ENCODE results near the gene OXSR1. TPM values are rescaled to one million over a fixed set of nuclear protein-coding genes. Genes with fewer than 3 reads are reported as not detected.
"Not testable (repeated sequence)": the region's sequence is repeated elsewhere in the genome, so short reads cannot be mapped to it uniquely, and the experiment has no call there.

The OXSR1 gene
- total RNA-seq, 1 experiment from 2014 or later: 42.4 TPM

DNA sequence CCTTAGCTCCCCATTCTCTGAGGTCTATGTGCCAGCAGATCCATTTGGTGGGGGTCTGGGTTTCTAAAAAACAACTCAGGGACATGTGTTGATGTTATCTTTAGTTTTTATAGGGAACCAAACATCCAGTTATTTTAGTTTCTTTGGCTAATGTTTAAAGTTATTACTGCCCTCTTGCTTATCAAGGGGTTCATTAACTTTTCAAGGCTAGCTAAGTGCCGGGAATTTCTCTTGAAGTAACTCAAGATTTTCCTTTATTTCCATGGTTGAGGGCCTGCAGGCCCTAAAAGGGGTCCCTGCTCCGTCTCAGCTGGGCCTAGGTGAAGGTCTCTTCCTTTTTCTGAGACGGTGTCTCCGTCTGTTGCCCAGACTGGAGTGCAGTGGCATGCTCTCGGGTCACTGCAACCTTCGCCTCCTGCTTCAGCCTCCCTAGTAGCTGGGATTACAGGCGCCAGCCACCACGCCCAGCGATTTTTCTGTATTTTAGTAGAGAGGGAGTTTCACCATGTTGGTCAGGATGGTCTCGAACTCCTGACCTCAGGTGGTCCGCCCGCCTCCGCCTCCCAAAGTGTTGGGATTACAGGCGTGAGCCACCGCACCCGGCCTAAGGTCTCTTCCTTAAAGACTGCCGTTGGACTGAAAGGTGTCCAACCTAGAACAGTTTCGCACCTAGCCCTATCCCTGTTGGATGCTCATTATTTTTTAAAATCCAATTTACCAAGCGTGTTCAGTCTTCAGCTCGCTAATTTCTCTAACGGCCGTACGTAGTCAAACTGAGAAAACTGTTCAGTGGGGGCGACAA is 1.3 kb upstream of the OXSR1 start:
- no peak for DNase-seq (ENCODE audit: extremely low read depth, low read depth)

DNA sequence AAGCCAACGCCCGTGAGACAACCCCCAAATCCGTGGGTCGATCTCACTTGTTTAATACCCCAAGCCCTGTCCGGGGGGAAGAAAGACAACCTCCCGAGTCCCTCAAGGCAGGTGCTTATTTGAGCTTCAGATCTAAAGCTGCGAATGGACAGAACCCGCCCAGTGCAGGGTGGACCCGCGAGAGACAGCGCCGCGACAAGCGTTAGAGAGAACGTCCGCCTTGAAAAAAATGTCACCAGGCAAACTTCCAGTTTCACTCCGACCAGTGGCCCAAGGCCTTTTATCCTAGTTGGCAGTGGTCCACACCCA is 740 bp upstream of the OXSR1 start:
- DNase-seq (ENCODE audit: extremely low read depth, low read depth): no peak

DNA sequence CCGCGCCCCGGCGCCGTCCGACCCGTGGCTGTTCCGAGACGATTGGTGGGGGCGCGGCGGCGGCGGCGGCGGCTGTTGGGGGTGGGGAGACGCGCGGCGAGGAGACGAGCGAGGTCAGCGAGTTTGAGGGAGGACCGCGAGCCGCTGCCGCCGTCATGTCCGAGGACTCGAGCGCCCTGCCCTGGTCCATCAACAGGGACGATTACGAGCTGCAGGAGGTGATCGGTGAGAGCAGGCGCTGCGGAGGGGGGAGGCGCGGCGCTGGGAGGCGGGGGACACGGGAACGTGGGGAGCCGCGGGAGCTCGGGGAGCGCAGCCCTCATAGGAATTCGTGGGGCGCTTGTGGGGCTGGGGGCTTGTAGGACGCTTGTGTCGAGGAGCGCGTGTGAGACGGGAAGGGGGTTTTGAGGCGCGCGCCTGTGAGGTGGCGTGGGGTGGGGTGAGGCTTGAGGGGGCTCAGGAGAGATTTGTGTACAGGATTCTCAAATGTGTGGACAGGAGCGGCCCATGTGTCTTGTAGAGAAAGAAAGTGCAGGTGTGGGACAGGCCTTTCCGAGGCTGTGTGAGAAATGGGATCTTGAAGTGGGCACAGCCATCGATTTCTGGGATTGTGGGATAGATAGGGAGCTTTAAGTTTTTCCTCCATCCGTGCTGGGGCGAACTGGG is 518 bp downstream of the OXSR1 start:
- DNase-seq (ENCODE audit: extremely low read depth, low read depth): peak; percentile 35

DNA sequence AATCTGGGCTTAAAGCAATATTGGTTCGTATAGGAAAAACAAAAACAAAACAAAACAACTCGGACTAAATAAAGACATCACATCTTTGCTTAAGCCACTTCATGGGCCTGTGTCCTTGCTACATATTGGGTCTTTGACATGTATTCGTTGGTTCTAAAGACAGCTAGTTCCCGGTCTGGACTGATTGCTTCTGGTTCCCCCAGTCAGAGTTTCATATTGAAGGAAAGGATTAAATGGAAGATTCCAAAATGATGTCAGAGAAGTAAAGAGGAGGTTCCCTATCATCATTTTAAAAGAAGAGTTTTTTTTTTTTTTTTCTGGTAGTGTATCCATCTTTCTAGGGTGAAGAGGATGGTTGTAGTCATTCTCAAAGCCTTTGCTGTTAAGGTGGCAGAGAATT is 2.3 kb downstream of the OXSR1 start:
- no peak for DNase-seq (ENCODE audit: extremely low read depth, low read depth)

DNA sequence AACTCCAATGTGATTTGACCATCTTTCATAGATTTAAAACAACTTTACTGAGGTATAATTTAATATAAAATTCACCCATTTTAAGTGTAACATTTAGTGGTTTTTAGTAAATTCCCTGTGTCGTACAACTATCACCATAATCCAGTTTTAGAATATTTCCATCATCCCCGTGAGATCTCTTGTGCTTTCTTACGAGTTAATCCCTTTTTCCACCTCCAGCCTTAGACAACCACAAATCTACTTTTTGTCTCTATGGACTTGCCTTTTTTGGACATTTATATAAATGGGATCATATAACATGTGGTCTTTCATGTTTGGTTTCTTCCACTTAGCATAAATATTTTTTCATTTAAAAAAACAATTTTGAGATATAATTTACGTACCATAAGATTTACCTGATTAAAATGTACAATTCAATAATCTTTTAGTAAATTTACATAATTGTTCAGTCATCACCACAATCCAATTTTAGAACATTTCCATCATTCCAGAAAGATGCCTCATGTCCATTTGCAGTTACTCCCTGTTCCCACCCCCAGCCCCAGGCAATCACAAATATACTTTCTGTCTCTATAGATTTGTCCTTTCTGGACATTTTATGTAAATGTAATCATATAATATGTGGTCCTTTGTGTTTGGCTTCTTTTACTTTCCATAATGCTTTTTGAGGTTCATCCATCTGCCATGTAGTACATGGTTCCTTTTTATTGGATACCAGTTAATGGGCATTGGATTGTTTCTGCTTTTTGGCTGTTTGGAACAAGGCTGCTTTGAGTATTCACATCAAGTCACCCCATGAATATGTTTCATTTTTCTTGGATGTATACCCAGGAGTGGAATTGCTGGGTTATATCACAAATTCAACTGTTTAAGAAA is 3.1 kb downstream of the OXSR1 start:
- DNase-seq (ENCODE audit: extremely low read depth, low read depth): no peak

DNA sequence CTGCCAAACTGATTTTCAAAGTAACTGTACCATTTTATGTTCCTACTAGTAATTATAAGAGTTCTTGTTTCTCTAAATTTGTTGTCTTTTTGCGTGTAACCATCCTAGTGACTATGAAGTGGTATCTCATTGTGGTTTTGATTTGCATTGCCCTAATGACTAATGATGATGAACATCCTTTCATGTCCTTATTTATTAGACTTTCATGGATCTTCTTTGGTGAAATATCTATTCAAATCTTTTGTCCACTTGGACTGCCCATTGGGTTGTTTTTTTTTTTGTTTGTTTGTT is 3.6 kb downstream of the OXSR1 start:
- DNase-seq (ENCODE audit: extremely low read depth, low read depth): no peak

DNA sequence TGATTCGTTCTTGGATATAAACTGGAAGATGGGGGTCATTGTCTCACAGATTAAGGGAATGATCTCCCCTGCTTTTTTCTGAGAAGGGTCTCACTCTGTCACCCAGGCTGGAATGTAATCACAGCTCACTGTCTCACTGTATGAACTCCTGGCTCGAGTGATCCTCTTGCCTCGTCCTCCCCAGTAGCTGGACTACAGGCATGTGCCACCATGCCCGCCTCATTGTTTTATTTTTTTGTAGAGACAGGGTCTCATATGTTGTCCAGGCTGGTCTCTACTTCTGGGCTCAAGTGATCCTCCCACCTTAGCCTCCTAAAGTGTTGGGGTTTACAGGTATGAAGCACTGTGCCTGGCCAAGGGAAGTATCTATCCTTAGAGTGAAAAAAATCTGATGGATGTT is 5.4 kb downstream of the OXSR1 start:
- no peak for DNase-seq (ENCODE audit: extremely low read depth, low read depth)

DNA sequence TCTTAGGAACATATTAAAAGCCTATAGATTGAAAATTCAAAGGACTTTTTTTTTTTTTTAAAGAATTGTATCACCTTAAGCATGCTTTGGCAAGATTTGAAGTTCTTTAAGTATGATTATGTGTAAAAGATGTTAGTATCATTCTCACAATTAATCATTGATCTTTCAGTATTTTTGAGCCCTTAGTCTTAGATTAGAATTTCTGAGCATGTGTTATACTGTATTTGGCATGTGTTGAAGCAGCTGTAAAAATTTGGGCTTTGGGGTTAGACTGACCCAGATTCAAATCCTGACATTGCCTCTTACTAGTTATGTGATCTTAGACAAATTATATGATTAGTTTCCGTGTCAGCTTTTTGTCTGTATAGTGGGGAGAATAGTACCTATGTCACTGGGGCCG is 6.3 kb downstream of the OXSR1 start:
- DNase-seq (ENCODE audit: extremely low read depth, low read depth): no peak

DNA sequence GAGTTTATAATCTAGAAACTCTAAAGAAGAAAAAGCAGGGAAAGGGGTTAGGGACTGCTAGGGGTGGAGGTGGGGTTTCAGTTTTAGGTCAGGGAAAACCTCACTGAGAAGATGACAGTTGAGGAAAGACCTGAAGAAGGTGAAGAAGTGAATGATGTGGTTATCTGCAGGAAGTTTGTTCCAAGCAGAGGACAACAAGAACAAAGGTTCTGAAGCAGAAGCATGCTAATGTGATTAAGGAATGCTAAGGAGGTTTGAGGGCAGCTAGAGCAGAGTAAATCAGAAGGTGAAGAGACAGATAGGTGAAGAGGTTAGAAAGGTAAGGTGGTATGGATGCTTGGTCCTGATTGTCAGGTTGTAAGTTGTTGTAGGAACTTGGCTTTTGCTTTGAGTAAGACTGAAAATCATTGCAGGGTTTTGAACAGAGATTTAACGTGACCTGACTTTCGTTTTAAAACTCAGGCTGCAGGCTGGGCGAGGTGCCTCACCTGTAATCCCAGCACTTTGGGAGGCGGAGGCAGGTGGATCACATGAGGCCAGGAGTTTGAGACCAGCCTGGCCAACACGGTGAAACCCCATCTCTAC is 8.6 kb downstream of the OXSR1 start:
- DNase-seq (ENCODE audit: extremely low read depth, low read depth): no peak

DNA sequence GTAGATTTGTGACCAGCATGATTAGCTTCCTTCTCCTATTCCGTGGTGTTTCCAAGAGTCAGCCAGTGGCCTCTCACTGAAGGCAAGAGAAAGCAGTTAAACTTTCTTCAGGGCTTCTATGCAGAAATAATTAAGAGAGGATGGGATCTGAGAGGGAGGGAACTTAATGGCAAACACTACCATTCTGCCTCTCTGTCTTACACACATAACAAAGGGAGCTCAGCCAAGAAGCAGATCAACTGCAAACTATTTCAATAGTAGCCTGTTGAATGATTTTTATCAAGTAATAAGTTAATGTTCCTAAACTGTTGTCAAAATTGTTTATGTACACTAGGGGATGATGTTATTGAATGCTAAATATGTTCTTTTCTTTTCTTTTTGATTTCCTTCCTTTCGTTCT is 11.8 kb downstream of the OXSR1 start:
- DNase-seq (ENCODE audit: extremely low read depth, low read depth): no peak

DNA sequence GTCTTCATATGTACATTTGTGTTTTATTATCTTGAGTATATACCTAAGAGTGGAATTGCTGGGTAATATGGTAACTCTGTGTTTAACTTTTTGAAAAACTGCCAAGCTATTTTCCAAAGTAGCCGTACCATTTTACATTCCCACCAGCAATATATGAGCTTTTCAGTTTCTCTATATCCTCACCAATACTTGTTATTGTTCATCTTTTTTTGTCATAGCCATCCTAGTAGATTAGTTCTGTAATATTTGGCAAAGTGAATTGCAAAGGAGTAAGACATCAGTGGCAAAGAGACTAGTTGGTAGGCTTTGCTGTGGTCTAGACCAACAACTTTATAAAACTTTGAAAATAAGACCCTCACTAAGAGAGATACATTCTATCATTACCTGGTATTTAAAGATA is 21.4 kb downstream of the OXSR1 start:
- no peak for DNase-seq (ENCODE audit: extremely low read depth, low read depth)

DNA sequence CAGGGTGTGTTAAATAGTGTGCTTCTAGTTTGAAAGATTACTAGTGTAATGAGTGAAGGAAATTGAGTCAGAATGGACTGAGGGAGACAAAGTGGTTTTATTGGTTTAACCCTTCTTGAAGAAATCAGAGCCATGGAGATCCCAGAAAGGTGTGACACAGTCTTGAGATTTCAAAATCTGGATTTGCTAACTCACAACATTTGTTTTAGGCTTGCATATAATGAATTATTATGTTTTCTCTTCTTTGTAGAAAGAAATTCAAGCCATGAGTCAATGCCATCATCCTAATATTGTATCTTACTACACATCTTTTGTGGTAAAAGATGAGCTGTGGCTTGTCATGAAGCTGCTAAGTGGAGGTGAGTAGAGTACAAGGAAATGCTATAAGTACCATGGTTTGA is 25.1 kb downstream of the OXSR1 start:
- DNase-seq (ENCODE audit: extremely low read depth, low read depth): no peak

DNA sequence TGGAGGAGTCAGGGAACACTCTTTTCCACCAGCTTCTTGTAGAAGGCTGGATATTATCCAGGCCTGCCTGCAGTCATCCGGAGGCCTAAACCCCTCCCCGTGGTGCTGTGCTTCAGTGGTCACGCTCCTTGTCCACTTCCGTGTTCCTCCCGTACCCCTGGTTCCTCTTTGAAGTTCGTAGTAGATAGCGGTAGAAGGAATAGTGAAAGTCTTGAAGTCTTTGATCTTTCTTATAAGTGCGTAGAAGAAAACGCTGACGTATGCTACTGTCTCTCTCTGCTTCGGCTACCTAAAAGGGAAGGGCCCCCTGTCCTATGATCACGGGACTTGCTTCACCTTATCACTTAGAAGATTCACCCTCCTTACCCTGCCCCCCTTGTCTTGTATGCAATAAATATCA is 37.6 kb downstream of the OXSR1 start:
- DNase-seq (ENCODE audit: extremely low read depth, low read depth): not testable (repeated sequence)

DNA sequence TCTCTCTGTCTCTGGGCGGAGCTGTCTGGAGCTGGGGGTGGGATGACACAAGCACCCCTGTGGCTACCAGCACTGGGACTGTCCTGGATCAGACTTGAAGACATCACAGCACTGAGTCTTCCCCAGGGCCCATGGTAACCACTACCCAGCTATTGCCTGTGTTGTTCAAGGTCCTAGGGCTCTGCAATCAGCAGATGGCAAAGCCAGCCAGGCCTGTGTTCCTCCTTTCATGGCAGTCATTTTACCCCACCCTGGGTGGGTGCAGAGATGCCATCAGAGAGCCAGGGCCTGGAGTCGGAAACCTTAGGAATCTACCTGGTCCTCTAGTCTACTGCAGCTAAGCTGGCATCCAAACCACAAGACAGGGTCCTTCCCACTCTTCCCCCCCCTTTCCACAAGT is 38.4 kb downstream of the OXSR1 start:
- no peak for DNase-seq (ENCODE audit: extremely low read depth, low read depth)

DNA sequence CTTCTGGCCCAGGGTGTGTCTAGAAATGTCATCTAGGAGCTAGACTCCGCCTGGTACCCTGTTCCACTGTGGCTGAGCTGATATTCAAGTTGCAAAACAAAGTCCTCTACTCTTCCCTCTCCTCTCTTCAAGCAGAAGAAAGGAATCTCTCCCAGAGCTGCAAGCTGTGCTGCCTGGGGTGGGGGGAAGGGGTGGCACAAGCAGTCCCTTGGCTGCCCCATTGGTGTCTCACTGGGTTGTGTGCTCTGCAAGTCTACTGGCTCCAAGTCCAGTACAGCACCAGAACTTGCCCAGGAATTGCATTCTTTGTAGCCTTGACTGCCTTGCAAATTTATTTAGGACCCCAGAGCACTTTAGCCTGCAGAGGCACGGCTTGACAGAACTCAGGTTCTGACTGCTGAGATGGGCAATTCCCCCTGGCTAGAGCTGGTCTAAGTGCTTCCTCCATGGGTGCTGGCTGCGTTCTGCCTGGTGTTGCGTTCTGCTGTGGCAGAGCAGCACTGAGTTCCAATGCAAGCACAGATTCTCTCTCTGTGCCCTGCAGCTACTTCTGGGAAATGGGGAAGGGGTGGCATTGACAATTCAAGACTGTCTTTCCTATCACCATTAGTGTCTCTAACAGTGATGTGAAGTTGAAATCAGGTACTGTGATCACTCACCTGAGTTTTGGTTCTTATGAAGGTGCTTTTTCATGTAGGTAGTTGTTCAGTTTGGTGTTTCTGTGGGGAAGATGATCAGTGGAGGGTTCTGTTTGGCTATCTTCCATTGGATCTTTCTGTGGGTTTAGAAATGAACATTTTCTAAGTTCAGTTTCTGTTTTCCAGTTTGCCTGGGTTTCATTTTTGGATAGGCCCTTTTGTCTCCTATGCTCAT is 39.5 kb downstream of the OXSR1 start:
- DNase-seq (ENCODE audit: extremely low read depth, low read depth): no peak

DNA sequence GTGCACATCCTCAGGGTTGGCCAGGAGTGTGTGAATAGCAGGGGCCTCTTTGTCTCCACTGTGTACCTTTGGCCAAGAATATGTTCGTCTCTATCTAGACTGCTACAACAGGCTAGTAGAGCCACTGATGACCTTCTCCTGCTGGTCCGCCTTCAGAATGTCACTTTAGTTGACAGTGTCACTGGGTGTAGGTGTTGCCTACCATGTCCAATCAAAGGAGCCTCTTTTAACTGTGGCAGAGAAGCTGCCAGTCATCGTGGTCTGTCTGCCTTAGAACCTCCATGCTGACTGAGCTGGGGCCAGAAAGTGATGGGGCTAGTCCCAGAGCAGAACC is 40.1 kb downstream of the OXSR1 start:
- DNase-seq (ENCODE audit: extremely low read depth, low read depth): no peak

DNA sequence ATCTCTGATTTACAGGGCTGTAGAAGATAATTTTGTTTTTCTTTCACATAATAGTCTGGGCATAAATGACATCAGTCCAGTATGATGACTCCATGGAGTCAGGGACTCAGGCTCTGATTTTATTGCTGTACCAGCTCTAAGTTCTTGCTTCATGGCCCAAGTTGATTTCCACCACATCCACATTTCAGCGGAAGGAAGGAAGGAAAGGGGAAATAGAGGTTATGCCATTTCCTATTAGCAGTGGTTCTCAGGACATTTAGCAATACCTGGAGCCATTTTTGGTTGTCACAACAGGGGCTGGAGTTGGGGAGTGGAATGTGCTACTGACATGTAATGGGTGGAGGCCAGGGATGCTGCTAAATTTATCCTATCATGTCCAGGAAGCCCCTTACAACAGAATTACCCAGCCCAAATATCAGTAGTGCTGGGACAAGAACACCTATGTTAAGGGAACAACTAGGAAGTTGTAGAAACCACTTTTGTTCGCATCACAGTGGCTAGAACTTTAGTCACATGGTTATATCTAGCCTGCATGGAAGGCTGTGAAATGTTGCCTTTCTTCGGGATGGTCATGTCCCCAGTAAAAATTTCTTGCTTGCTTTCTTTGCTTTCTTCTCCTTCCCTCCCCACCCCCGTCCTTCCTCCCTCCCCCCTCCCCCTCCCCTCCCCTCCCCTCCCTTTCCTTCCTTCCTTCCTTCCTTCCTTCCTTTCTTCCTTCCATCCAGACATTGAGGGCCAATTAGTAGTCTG is 42.1 kb downstream of the OXSR1 start:
- no peak for DNase-seq (ENCODE audit: extremely low read depth, low read depth)

DNA sequence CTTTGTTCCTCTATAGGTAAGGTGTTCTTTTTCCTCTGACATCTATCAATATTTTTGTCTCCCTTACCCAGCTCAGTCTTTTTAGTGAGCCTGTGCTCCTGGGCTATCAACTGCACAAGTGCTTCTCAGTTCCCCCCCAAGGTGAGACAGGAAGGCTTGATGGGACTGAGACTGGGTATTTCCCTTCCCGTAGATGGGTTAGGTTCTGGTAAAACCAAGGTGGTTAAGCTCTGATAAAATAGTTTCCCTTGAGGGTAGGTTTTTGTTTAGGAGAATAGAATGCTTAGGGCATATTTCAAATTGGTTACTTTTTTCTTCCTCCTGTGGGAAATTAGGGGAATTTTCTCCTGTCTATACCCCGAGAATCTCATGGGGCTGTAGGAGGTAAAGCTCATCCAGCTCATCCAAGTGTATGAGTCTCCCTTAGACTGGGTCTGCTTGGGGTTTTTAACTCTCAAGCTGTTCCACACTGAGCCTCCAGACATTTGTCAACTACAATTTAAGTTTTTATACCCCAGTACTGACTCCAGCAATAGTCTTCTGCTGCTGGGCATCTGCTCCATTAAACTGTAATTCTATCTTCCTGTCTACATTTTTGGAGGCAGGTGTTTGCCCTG is 44.9 kb downstream of the OXSR1 start:
- DNase-seq (ENCODE audit: extremely low read depth, low read depth): no peak

DNA sequence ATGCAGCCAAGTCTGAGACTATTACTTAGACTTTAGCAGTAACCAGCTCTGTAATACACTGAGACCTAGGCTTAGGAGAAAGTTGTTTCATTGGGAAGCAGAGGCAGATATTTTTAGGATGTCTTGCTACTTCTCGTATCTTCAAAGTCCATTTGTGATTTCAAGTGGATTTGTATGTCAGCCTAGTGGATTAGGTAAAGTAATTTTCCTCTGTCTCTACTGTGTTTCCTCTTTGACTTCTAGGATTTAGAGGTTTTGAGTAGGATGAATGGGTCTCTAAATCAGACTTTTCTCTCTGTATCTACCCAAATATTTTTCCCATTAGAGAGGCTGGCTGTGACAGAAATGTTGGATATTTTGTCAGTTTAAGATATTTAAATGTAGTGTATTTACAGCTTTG is 46.8 kb downstream of the OXSR1 start:
- no peak for DNase-seq (ENCODE audit: extremely low read depth, low read depth)

DNA sequence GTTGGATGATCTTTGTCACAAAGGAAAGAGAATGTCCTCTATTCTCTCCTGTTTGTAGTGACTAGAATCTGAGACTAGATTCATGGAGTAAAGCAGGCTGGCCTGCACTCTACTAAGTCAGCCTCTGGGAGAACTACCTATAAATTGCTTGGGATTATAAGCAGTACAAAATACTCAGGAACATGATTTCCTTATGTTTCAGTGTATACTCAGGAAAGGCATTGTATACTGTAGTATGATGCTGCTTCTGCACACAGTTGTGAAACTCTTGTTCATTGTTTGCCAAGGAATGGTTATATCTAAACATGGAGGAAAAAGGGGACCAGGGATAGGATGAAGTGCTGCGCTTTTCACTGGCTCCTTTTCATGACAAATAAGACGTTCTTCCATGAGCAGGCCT is 49.2 kb downstream of the OXSR1 start:
- no peak for DNase-seq (ENCODE audit: extremely low read depth, low read depth)

Measured in NCI-H460 (cell line).